ENCODE measurements around the gene DIRAS1. TPM values are rescaled to one million over a fixed set of nuclear protein-coding genes. Genes with fewer than 3 reads are reported as not detected.

Gene DIRAS1
- total RNA-seq, 4 donors from 2014 or later = 0.59 to 0.90 (median 0.87) TPM; not detected in 1

GRCh38 chr19:2728783-2729387, 7.7 kb upstream of the DIRAS1 start:
- H3K27me3 ChIP-seq = peaks cover 0 to 35% of the 10 kb centered on the region in 2 donors
- no peak for DNase-seq (ENCODE audit: low spot score in 2 of 2)
- WGBS, 2 donors = 77 to 83% methylated on average over 23 of the region's 23 CpGs
- H3K9me3 ChIP-seq = no peaks in the 10 kb centered on the region
- TF ChIP-seq EP300 (IDR thresholded peaks at IDR 0.05) (no peak), POLR2A (IDR thresholded peaks at IDR 0.05) (no peak), CTCF (IDR thresholded peaks at IDR 0.05) (no peak)
- H3K4me3 ChIP-seq = no peak overlapping the region
- H3K36me3 ChIP-seq = peaks cover 0 to 29% (median 0%) of the 10 kb centered on the region in 3 donors
- no peak overlapping the region for H3K27ac ChIP-seq
- H3K4me1 ChIP-seq = peaks cover 0 to under 1% (median 0%) of the 10 kb centered on the region in 4 donors

DNA sequence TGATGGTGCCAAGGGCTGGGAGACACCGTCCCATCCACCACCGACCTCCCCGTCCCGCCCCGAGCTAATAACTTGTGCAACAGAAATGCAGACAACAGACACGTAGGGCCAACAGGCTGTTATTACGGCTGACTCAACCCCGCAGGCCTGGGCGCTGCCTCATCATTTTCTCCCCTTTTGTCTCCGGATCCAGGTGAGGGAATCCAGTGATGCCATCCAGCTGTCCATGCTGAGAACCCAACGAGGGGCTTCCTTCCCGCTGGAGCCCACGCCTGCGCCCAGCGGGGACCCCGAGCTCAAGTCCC, 6.4 kb upstream of the DIRAS1 start:
- peaks cover 0 to 41% of the 10 kb centered on the region in 2 donors for H3K27me3 ChIP-seq
- no peak for DNase-seq (ENCODE audit: low spot score in 2 of 2)
- 52 to 63% methylated on average over 11 to 15 of the region's 16 CpGs for WGBS, 2 donors
- no peaks in the 10 kb centered on the region for H3K9me3 ChIP-seq
- H3K4me3 ChIP-seq = no peak overlapping the region
- TF ChIP-seq CTCF (IDR thresholded peaks at IDR 0.05) (no peak), EP300 (IDR thresholded peaks at IDR 0.05) (no peak), POLR2A (IDR thresholded peaks at IDR 0.05) (no peak)
- H3K4me1 ChIP-seq = peaks cover 0 to 14% (median 0%) of the 10 kb centered on the region in 4 donors
- peaks cover 0 to 16% (median 0%) of the 10 kb centered on the region in 3 donors for H3K36me3 ChIP-seq
- H3K27ac ChIP-seq = no peak overlapping the region

GRCh38 chr19:2726904-2727639, 5.9 kb upstream of the DIRAS1 start:
- Histone ChIP-seq H3K27me3 (peaks cover 0 to 46% of the 10 kb centered on the region in 2 donors), H3K4me3 (no peak overlapping the region), H3K4me1 (peaks cover 0 to 19% (median 0%) of the 10 kb centered on the region in 4 donors), H3K36me3 (peaks cover 0 to 11% (median 0%) of the 10 kb centered on the region in 3 donors), H3K27ac (no peak overlapping the region), H3K9me3 (no peaks in the 10 kb centered on the region)
- no peak for DNase-seq (ENCODE audit: low spot score in 2 of 2)
- no peak for TF ChIP-seq EP300 (IDR thresholded peaks at IDR 0.05)
- no peak for TF ChIP-seq POLR2A (IDR thresholded peaks at IDR 0.05)
- no peak for TF ChIP-seq CTCF (IDR thresholded peaks at IDR 0.05)
- WGBS, 2 donors = 18% methylated on average over 24 to 25 of the region's 26 CpGs

GRCh38 chr19:2726160-2726855, 5.1 kb upstream of the DIRAS1 start:
- no peak for DNase-seq (ENCODE audit: low spot score in 2 of 2)
- TF ChIP-seq EP300 (IDR thresholded peaks at IDR 0.05) (no peak), POLR2A (IDR thresholded peaks at IDR 0.05) (no peak), CTCF (IDR thresholded peaks at IDR 0.05) (no peak)
- no peaks in the 10 kb centered on the region for H3K9me3 ChIP-seq
- H3K4me3 ChIP-seq = no peak overlapping the region
- H3K36me3 ChIP-seq = peaks cover 0 to 3% (median 0%) of the 10 kb centered on the region in 3 donors
- H3K27ac ChIP-seq = no peak overlapping the region
- peaks cover 0 to 53% of the 10 kb centered on the region in 2 donors for H3K27me3 ChIP-seq
- WGBS, 2 donors = 68 to 70% methylated on average over 12 to 14 of the region's 15 CpGs
- H3K4me1 ChIP-seq = peaks cover 0 to 27% (median 0%) of the 10 kb centered on the region in 4 donors

DNA sequence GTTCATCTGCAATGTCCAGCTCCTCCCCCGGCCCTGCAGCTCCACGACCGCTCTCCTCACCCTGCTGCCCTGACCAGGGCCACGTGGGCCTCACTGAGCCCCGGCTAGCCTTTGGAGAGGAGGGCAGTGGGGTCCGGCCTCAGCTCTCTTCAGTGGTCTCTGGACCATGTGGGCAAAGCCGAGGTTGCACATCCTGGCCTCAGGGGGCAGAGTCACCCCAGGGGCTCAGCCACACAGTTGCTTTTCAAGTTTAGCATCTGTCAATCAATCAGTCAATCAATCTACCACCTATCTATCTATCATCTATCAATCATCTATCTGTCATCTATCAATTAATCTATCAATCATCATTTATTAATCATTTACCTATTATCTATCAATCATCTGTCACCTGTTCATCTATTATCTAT, 3.0 kb upstream of the DIRAS1 start:
- peaks cover 0 to 71% of the 10 kb centered on the region in 2 donors for H3K27me3 ChIP-seq

More for the DNA sequence above, 3.0 kb upstream of the DIRAS1 start:
- Histone ChIP-seq H3K27ac (no peak overlapping the region), H3K4me3 (no peak overlapping the region), H3K36me3 (no peaks in the 10 kb centered on the region), H3K9me3 (no peaks in the 10 kb centered on the region), H3K4me1 (peaks cover 0 to 41% (median 8%) of the 10 kb centered on the region in 4 donors)
- 40 to 58% methylated on average over 7 of the region's 7 CpGs for WGBS, 2 donors
- no peak for DNase-seq (ENCODE audit: low spot score in 2 of 2)
- no peak for TF ChIP-seq CTCF (IDR thresholded peaks at IDR 0.05)
- no peak for TF ChIP-seq EP300 (IDR thresholded peaks at IDR 0.05)
- no peak for TF ChIP-seq POLR2A (IDR thresholded peaks at IDR 0.05)
